ENCODE results near the gene NDUFV2. TPM values are rescaled to one million over a fixed set of nuclear protein-coding genes. Genes with fewer than 3 reads are reported as not detected.

The NDUFV2 gene
- total RNA-seq, 2 donors from 2014 or later, result 167 to 225 TPM

GRCh38 chr18:9132628-9133027 lies 30.1 kb downstream of the NDUFV2 start:
- peaks cover 0 to 16% of the 10 kb centered on the region in 2 donors for H3K4me1 ChIP-seq
- peaks cover 32% of the 10 kb centered on the region for H3K36me3 ChIP-seq
- TF ChIP-seq CTCF (IDR thresholded peaks at IDR 0.05), result no peak
- H3K27me3 ChIP-seq, result no peaks in the 10 kb centered on the region
- H3K4me3 ChIP-seq, result no peak overlapping the region
- no peak for DNase-seq (ENCODE audit: low spot score)
- H3K27ac ChIP-seq, result no peak overlapping the region
- H3K9me3 ChIP-seq, result no peaks in the 10 kb centered on the region

GRCh38 chr18:9133225-9133624 lies 30.7 kb downstream of the NDUFV2 start:
- DNase-seq (ENCODE audit: low spot score), result no peak
- Histone ChIP-seq H3K27me3 (no peaks in the 10 kb centered on the region), H3K36me3 (peaks cover 26% of the 10 kb centered on the region), H3K4me1 (peaks cover 0 to 18% of the 10 kb centered on the region in 2 donors), H3K4me3 (no peak overlapping the region), H3K9me3 (no peaks in the 10 kb centered on the region), H3K27ac (no peak overlapping the region)
- no peak for TF ChIP-seq CTCF (IDR thresholded peaks at IDR 0.05)

DNA sequence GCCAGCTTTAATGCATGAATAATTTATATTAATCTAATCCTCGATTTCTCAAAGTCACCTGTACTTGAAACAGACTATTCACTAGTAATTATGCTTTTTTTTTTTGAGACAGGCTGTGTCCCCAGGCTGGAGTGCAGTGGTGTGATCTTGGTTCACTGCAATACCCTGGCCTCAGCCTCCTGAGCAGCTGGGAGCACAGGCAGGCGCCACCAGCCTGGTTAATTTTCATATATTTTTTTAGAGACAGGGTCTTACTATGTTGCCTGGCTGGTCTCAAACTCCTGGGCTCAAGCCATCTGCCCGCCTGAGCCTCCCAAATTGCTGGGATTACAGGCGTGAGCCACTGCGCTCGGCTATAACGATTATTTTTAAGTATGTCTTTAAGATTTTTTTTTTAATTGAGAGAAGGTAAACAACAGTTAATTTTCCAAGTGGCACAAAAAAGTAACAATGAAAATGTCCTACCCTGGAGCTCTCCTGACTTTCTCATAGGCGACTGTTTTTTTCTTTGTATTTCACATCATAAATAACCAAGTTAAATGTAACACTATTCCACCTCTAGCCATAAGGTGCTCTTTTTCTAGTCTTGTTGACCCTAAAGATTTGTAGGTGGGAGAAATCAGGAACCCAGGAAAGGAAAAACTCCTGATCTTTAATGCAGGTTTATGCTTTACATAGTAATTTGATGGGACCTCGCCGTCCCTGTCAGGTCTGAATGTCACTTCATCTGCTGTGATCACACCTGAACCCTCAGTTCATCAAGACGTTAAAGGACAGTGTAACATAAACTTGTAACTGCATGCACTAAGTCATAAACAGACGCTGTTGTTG lies 32.8 kb downstream of the NDUFV2 start:
- no peak for TF ChIP-seq CTCF (IDR thresholded peaks at IDR 0.05)
- peaks cover 14% of the 10 kb centered on the region for H3K36me3 ChIP-seq
- DNase-seq (ENCODE audit: low spot score), result no peak
- peak overlapping the region; percentile 99 for H3K27ac ChIP-seq
- peaks cover 0 to 34% of the 10 kb centered on the region in 2 donors for H3K4me1 ChIP-seq
- no peaks in the 10 kb centered on the region for H3K9me3 ChIP-seq
- peak overlapping the region; percentile 81 to 87 for H3K4me3 ChIP-seq
- no peaks in the 10 kb centered on the region for H3K27me3 ChIP-seq

- Histone ChIP-seq H3K27ac (peak overlapping the region; percentile 99), H3K9me3 (no peaks in the 10 kb centered on the region), H3K4me1 (peaks cover 0 to 38% of the 10 kb centered on the region in 2 donors), H3K4me3 (peak overlapping the region; percentile 81 to 87), H3K27me3 (no peaks in the 10 kb centered on the region), H3K36me3 (peaks cover 14% of the 10 kb centered on the region)
- no peak for TF ChIP-seq CTCF (IDR thresholded peaks at IDR 0.05)
- DNase-seq (ENCODE audit: low spot score), result no peak
These were observed 33.4 kb downstream of the NDUFV2 start for GRCh38 chr18:9135912-9136314.

DNA sequence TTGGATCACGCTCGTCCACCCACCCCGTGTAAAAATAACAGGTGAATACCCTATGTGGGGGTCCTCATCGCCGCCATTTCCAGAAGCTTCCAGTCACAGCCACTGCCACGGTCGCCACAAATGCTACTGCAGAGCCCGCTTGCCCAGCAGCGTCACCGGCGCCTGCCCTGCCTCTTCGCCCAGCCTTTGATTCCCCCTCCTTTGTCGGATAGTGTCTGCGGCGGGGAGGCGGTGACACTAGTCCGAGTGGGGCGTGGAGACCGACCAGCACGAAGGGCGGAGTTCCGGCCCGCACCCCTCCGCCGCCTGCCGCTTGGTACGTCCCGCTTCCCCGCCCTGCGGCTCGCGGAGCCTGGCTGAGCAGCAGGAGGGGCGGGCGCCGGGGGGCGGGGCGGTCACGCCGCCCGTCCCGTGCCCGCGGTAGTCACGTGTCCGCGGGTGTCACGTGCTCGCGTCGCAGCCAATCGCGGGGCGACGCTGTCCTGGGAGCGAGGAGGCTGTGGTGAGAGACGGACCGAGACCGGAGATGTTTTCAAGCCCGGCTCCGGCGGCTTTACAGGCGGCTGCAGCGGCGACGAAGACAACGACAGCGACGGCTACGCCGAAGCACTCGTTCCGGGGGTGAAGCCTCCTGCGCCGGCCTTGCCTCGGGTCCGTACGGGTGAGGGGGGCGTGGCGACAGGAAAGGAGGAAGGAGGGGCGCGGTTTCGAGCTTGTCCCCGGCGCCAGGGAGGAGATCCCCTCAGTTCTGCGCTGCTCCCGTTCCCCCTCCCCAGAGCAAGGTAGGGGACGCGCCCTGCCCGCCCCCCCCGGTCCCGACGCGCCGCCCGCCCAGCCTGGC lies 34.0 kb downstream of the NDUFV2 start, which contains the start of gene ANKRD12:
TSS of gene ANKRD12 (plus strand) at position 467 of the 841 bp plus-strand sequence. CDS start 45,652 bp downstream, outside the sequence.
- peak; percentile 98 for DNase-seq (ENCODE audit: low spot score)
- no peaks in the 10 kb centered on the region for H3K27me3 ChIP-seq
- peaks cover 14% of the 10 kb centered on the region for H3K36me3 ChIP-seq
- H3K27ac ChIP-seq, result peak within 1 kb of the TSS; percentile 99
- no peak for TF ChIP-seq CTCF (IDR thresholded peaks at IDR 0.05)
- no peaks in the 10 kb centered on the region for H3K9me3 ChIP-seq
- peaks cover 0 to 45% of the 10 kb centered on the region in 2 donors for H3K4me1 ChIP-seq
- peak within 1 kb of the TSS; percentile 81 to 87 for H3K4me3 ChIP-seq

Data from right atrium auricular region (tissue), 2 donors.